VCaP (cell line): ENCODE results near the gene SDHAF1.

Experiments used
- H3K27ac ChIP-seq: fragments of 450-650 bp; 2 replicates; pipeline ENCODE4 v1.5.1; 2017
- CTCF ChIP-seq: fragments of 450-650 bp; conservative IDR thresholded peaks from 2 replicates; pipeline ENCODE4 v1.5.1; 2017; ENCODE audit warnings: mild to moderate bottlenecking, moderate library complexity

Gene SDHAF1

GRCh38 chr19:35959968-35960320 is 35.0 kb upstream of the SDHAF1 start:
- no peak overlapping the region for H3K27ac ChIP-seq
- TF ChIP-seq CTCF = no peak

- no peak for TF ChIP-seq CTCF
- H3K27ac ChIP-seq = no peak overlapping the region
Observed at GRCh38 chr19:35960432-35960972, 34.5 kb upstream of the SDHAF1 start.

GRCh38 chr19:35963514-35963913 is 31.5 kb upstream of the SDHAF1 start:
- H3K27ac ChIP-seq = no peak overlapping the region
- no peak for TF ChIP-seq CTCF

GRCh38 chr19:35966771-35967170 is 28.2 kb upstream of the SDHAF1 start:
- TF ChIP-seq CTCF = no peak
- H3K27ac ChIP-seq = no peak overlapping the region

- H3K27ac ChIP-seq = no peak overlapping the region
- no peak for TF ChIP-seq CTCF
Observed at GRCh38 chr19:35973487-35973886, 21.5 kb upstream of the SDHAF1 start.

- no peak for TF ChIP-seq CTCF
- H3K27ac ChIP-seq = no peak overlapping the region
Observed at GRCh38 chr19:35975608-35976214, 19.3 kb upstream of the SDHAF1 start.

GRCh38 chr19:35977446-35978222 is 17.4 kb upstream of the SDHAF1 start:
- no peak for TF ChIP-seq CTCF

More at GRCh38 chr19:35977446-35978222, 17.4 kb upstream of the SDHAF1 start:
- no peak overlapping the region for H3K27ac ChIP-seq
